ENCODE measurements around the gene SART1.
"Not testable (repeated sequence)": the region's sequence is repeated elsewhere in the genome, so short reads cannot be mapped to it uniquely, and the experiment has no call there.

The SART1 gene

GRCh38 chr11:65937766-65938165 is 23.8 kb upstream of the SART1 start:
- no peak for DNase-seq

- DNase-seq, result no peak
These were observed 19.7 kb upstream of the SART1 start for GRCh38 chr11:65941720-65942310.

GRCh38 chr11:65942531-65942930 is 19.0 kb upstream of the SART1 start:
- DNase-seq, result no peak

- DNase-seq, result no peak
These were observed 17.3 kb upstream of the SART1 start for GRCh38 chr11:65944191-65944590.

GRCh38 chr11:65944767-65945166 is 16.8 kb upstream of the SART1 start:
- DNase-seq, result no peak

GRCh38 chr11:65945430-65945911 is 16.1 kb upstream of the SART1 start, which contains the start of gene TSGA10IP:
TSGA10IP (plus strand) TSS chr11:65945480; CDS start chr11:65945676, 196 bp downstream.
- no peak for DNase-seq

- no peak for DNase-seq
These were observed 15.5 kb upstream of the SART1 start for GRCh38 chr11:65945941-65946558.

- DNase-seq, result no peak
These were observed 14.9 kb upstream of the SART1 start for GRCh38 chr11:65946655-65947054.

- DNase-seq, result no peak
These were observed 14.4 kb upstream of the SART1 start for GRCh38 chr11:65947133-65947532.

- no peak for DNase-seq
These were observed 13.9 kb upstream of the SART1 start for GRCh38 chr11:65947603-65948125.

- not testable (repeated sequence) for DNase-seq
These were observed 10.8 kb upstream of the SART1 start for GRCh38 chr11:65950711-65951110.

- DNase-seq, result not testable (repeated sequence)
These were observed 9.9 kb upstream of the SART1 start for GRCh38 chr11:65951641-65952040.

GRCh38 chr11:65952052-65952521 is 9.4 kb upstream of the SART1 start:
- no peak for DNase-seq

- DNase-seq, result no peak
These were observed 8.1 kb upstream of the SART1 start for GRCh38 chr11:65953471-65953870.

GRCh38 chr11:65954771-65955170 is 6.8 kb upstream of the SART1 start:
- no peak for DNase-seq

GRCh38 chr11:65958291-65958690 is 3.2 kb upstream of the SART1 start:
- peak in 1 of 2 donors; percentile 4 for DNase-seq

- DNase-seq, result no peak
These were observed 2.6 kb upstream of the SART1 start for GRCh38 chr11:65958774-65959420.

GRCh38 chr11:65960824-65961266 is 689 bp upstream of the SART1 start:
- no peak for DNase-seq

GRCh38 chr11:65962141-65962564 is 619 bp downstream of the SART1 start:
- peak in 1 of 2 donors; percentile 1 for DNase-seq

- no peak for DNase-seq
These were observed 3.4 kb downstream of the SART1 start for GRCh38 chr11:65964906-65965305.

- DNase-seq, result no peak
These were observed 4.6 kb downstream of the SART1 start for GRCh38 chr11:65965986-65966762.

GRCh38 chr11:65967329-65967934 is 5.9 kb downstream of the SART1 start:
- no peak for DNase-seq

All from hippocampal formation (tissue), 2 donors.